Activated naive CD4-positive, alpha-beta T cell treated with anti-CD3 and anti-CD28 coated beads for 36 hours (primary cell): ENCODE results near the gene FARP1. TPM values are rescaled to one million over a fixed set of nuclear protein-coding genes. Genes with fewer than 3 reads are reported as not detected.
"Not testable (repeated sequence)": the region's sequence is repeated elsewhere in the genome, so short reads cannot be mapped to it uniquely, and the experiment has no call there.

Experiments used
- CTCF ChIA-PET: fragments of 350-600 bp; sonication (Branson Sonifier 250); formaldehyde crosslinking; loops from one replicate; lab custom pipeline; 2021; ENCODE audit warnings: antibody characterized with exemption; lab: Charles Lee
- DNase-seq: peaks from one replicate; pipeline ENCODE4 v3.0.0-alpha.2; 2020
- H3K27ac Mint-ChIP-seq: one replicate; pipeline ENCODE4 v1.8.0; 2021; ENCODE audit warnings: mild to moderate bottlenecking, mixed read lengths
- H3K27me3 Mint-ChIP-seq: one replicate; pipeline ENCODE4 v1.8.0; 2021; ENCODE audit warnings: low read depth, mixed read lengths
- H3K36me3 Mint-ChIP-seq: one replicate; pipeline ENCODE4 v1.8.0; 2021; ENCODE audit warnings: low read depth, mixed read lengths
- H3K4me1 Mint-ChIP-seq: one replicate; pipeline ENCODE4 v1.8.0; 2021; ENCODE audit warnings: low read depth, mixed read lengths
- H3K4me3 Mint-ChIP-seq: one replicate; pipeline ENCODE4 v1.8.0; 2021; ENCODE audit warnings: mild to moderate bottlenecking, moderate library complexity, mixed read lengths
- H3K9me3 Mint-ChIP-seq: one replicate; pipeline ENCODE4 v1.8.0; 2021; ENCODE audit warnings: mixed read lengths
- intact Hi-C: fragments of 100-400 bp; cut with micrococcal nuclease; formaldehyde crosslinking; loops from one replicate; pipeline ENCODE4 v1.15.1; 2023
- total RNA-seq, 2 experiments: library from RNA; stranded (reverse); gene quantifications; one replicate each; pipeline ENCODE4 v1.2.3, GENCODE V29; 2021

The FARP1 gene
- total RNA-seq, 2 experiments from 2014 or later: 0.27 to 0.38 TPM

GRCh38 chr13:98270819-98271218 is 127.9 kb downstream of the FARP1 start:
- H3K27me3 Mint-ChIP-seq: no peaks in the 10 kb centered on the region
- H3K9me3 Mint-ChIP-seq: no peaks in the 10 kb centered on the region
- H3K36me3 Mint-ChIP-seq: no peaks in the 10 kb centered on the region
- intact Hi-C loops: no loop called here
- H3K27ac Mint-ChIP-seq: no peak overlapping the region
- DNase-seq: no peak
- H3K4me3 Mint-ChIP-seq: no peak overlapping the region
- no peaks in the 10 kb centered on the region for H3K4me1 Mint-ChIP-seq
- CTCF ChIA-PET: interaction anchor here (0.5 kb wide), 1 partner anchor 35 kb away, joined by 3 read pairs; no protein-coding TSS in a partner anchor

DNA sequence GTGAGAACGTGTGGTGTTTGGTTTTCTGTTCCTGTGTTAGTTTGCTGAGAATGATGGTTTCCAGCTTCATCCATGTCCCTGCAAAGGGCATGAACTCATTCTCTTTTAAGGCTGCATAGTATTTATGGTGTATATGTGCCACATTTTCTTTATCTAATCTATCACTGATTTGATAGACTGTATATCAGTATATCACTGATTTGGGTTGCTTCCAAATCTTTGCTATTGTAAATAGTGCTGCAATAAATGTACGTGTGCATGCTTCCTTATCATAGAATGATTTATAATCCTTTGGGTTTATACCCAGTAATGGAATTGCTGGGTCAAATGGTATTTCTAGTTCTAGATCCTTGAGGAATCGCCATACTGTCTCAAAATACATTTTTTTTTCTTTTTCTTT is 128.8 kb downstream of the FARP1 start:
- H3K36me3 Mint-ChIP-seq, DNase-seq, H3K27me3 Mint-ChIP-seq, H3K4me1 Mint-ChIP-seq, CTCF ChIA-PET, intact Hi-C loops, H3K27ac Mint-ChIP-seq, H3K9me3 Mint-ChIP-seq, H3K4me3 Mint-ChIP-seq: not testable (repeated sequence)

GRCh38 chr13:98272549-98272948 is 129.7 kb downstream of the FARP1 start:
- no peak for DNase-seq
- H3K4me3 Mint-ChIP-seq: no peak overlapping the region
- no peaks in the 10 kb centered on the region for H3K36me3 Mint-ChIP-seq
- H3K27ac Mint-ChIP-seq: no peak overlapping the region
- CTCF ChIA-PET: no interaction called here
- H3K27me3 Mint-ChIP-seq: no peaks in the 10 kb centered on the region
- intact Hi-C loops: no loop called here
- H3K9me3 Mint-ChIP-seq: no peaks in the 10 kb centered on the region
- no peaks in the 10 kb centered on the region for H3K4me1 Mint-ChIP-seq

GRCh38 chr13:98273067-98273823 is 130.4 kb downstream of the FARP1 start:
- Mint-ChIP-seq H3K36me3 (no peaks in the 10 kb centered on the region), H3K4me1 (no peaks in the 10 kb centered on the region), H3K27me3 (no peaks in the 10 kb centered on the region), H3K27ac (no peak overlapping the region), H3K9me3 (no peaks in the 10 kb centered on the region), H3K4me3 (no peak overlapping the region)
- intact Hi-C loops: no loop called here
- CTCF ChIA-PET: interaction anchor here (0.6 kb wide), 1 partner anchor 163 kb away, joined by 3 read pairs; no protein-coding TSS in a partner anchor
- DNase-seq: no peak

- H3K27ac Mint-ChIP-seq: no peak overlapping the region
- no peaks in the 10 kb centered on the region for H3K27me3 Mint-ChIP-seq
- H3K9me3 Mint-ChIP-seq: no peaks in the 10 kb centered on the region
- no peaks in the 10 kb centered on the region for H3K36me3 Mint-ChIP-seq
- CTCF ChIA-PET: interaction anchor here (0.6 kb wide), 1 partner anchor 164 kb away, joined by 3 read pairs; no protein-coding TSS in a partner anchor
- H3K4me1 Mint-ChIP-seq: no peaks in the 10 kb centered on the region
- intact Hi-C loops: no loop called here
- no peak for DNase-seq
- no peak overlapping the region for H3K4me3 Mint-ChIP-seq
Measured at GRCh38 chr13:98273824-98274742, 131.2 kb downstream of the FARP1 start.

DNA sequence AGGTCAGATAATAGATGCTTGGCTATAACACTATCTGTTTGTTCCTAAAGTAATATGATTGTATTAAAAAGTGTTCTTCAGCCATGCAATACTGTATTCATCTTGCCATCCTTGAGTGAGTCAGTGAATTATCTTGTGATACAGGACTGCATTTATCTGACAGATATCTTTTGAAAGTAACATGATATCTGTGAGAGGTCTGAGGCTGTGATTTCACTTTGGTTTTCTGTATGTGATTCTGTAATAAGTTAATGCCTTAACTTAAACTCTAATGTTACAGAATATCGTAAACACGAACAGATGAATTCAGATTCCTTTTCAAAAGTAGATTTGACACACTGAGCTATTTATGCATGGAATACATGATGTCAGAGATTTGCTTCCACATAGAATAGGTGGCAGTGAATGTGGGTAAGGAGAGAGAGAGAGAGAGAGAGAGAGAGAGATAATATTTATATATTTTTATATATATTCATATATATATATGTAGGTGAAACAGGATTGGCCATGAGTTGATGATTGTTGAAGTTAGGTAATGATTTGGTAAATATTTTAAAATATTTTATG is 132.1 kb downstream of the FARP1 start:
- intact Hi-C loops: no loop called here
- no peaks in the 10 kb centered on the region for H3K9me3 Mint-ChIP-seq
- DNase-seq: no peak
- peaks cover 3% of the 10 kb centered on the region for H3K27me3 Mint-ChIP-seq
- CTCF ChIA-PET: interaction anchor here (0.7 kb wide), 1 partner anchor 126 kb away, joined by 3 read pairs; no protein-coding TSS in a partner anchor
- H3K4me1 Mint-ChIP-seq: no peaks in the 10 kb centered on the region
- H3K4me3 Mint-ChIP-seq: no peak overlapping the region
- no peak overlapping the region for H3K27ac Mint-ChIP-seq
- no peaks in the 10 kb centered on the region for H3K36me3 Mint-ChIP-seq

DNA sequence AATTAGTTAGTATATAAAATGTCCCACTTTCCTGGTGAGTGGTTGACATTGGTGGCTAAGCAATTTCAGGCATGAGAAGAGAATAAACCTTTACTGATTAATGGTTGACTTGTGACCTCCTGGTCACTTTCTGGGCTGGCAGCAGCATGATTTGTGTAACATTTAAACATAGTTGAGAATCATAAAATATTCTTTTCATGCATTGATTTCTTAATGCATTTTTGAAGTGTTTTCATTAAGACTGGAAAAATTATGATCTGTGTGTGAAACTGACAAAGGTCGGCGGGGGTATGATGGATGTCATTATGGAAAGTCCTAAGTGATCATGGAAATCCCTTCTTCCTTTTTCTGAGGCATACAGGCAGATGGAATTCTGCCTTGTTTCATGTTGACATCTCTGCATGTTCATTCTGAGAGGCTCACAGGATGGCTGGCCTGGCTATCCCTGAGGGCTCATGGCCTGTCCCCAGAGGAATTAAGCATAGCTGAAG is 132.8 kb downstream of the FARP1 start:
- CTCF ChIA-PET: interaction anchor here (0.7 kb wide), 1 partner anchor 127 kb away, joined by 3 read pairs; no protein-coding TSS in a partner anchor
- Mint-ChIP-seq H3K4me1 (no peaks in the 10 kb centered on the region), H3K27me3 (peaks cover 5% of the 10 kb centered on the region), H3K4me3 (no peak overlapping the region), H3K9me3 (no peaks in the 10 kb centered on the region), H3K36me3 (no peaks in the 10 kb centered on the region), H3K27ac (no peak overlapping the region)
- DNase-seq: no peak
- intact Hi-C loops: no loop called here

- peaks cover 7% of the 10 kb centered on the region for H3K27me3 Mint-ChIP-seq
- DNase-seq: no peak
- no peaks in the 10 kb centered on the region for H3K4me1 Mint-ChIP-seq
- H3K9me3 Mint-ChIP-seq: no peaks in the 10 kb centered on the region
- no peaks in the 10 kb centered on the region for H3K36me3 Mint-ChIP-seq
- no peak overlapping the region for H3K27ac Mint-ChIP-seq
- intact Hi-C loops: no loop called here
- CTCF ChIA-PET: no interaction called here
- no peak overlapping the region for H3K4me3 Mint-ChIP-seq
Measured at GRCh38 chr13:98276486-98276885, 133.6 kb downstream of the FARP1 start.

- no peak for DNase-seq
- peaks cover 7% of the 10 kb centered on the region for H3K27me3 Mint-ChIP-seq
- no peaks in the 10 kb centered on the region for H3K9me3 Mint-ChIP-seq
- CTCF ChIA-PET: interaction anchor here (0.5 to 0.9 kb wide), 4 partner anchors 272 to 422 kb away, joined by 3 to 4 read pairs (median 4); no protein-coding TSS in a partner anchor
- H3K27ac Mint-ChIP-seq: no peak overlapping the region
- H3K36me3 Mint-ChIP-seq: no peaks in the 10 kb centered on the region
- H3K4me1 Mint-ChIP-seq: no peaks in the 10 kb centered on the region
- H3K4me3 Mint-ChIP-seq: no peak overlapping the region
- intact Hi-C loops: no loop called here
Measured at GRCh38 chr13:98278068-98278724, 135.3 kb downstream of the FARP1 start.

- Mint-ChIP-seq H3K27me3 (peaks cover 7% of the 10 kb centered on the region), H3K4me3 (no peak overlapping the region), H3K27ac (no peak overlapping the region), H3K9me3 (no peaks in the 10 kb centered on the region), H3K4me1 (no peaks in the 10 kb centered on the region), H3K36me3 (no peaks in the 10 kb centered on the region)
- CTCF ChIA-PET: no interaction called here
- intact Hi-C loops: no loop called here
- DNase-seq: peak; percentile 9
Measured at GRCh38 chr13:98279473-98280175, 136.7 kb downstream of the FARP1 start.

GRCh38 chr13:98280176-98280510 is 137.2 kb downstream of the FARP1 start:
- Mint-ChIP-seq H3K9me3 (no peaks in the 10 kb centered on the region), H3K4me3 (no peak overlapping the region), H3K4me1 (no peaks in the 10 kb centered on the region), H3K27ac (no peak overlapping the region), H3K27me3 (peaks cover 7% of the 10 kb centered on the region), H3K36me3 (no peaks in the 10 kb centered on the region)
- CTCF ChIA-PET: no interaction called here
- intact Hi-C loops: no loop called here
- DNase-seq: no peak
